SK-N-SH treated with all-trans-retinoic acid at 6 μM for 48 hours (cell line): Measurements from ENCODE around the gene DIPK1B.
A peak's percentile ranks its signal among the peaks of the same experiment; 100 is the strongest.

Experiments used
- ATAC-seq: fragments of 200-7000 bp; cut with Tn5 transposase; 3 replicates; pipeline ENCODE4 v1.9.1; 2020; ENCODE audit warnings: mild to moderate bottlenecking, moderate library complexity
- ARNTL ChIP-seq: fragments of 450-650 bp; formaldehyde crosslinking; IDR thresholded peaks from 2 replicates; pipeline ENCODE4 v1.5.0; 2020; ENCODE audit warnings: low read depth, mild to moderate bottlenecking, moderate library complexity, borderline replicate concordance
- BACH2 ChIP-seq: fragments of 250-450 bp; sonication (Bioruptor Pico); IDR thresholded peaks from 2 replicates; pipeline ENCODE4 v1.9.0; 2021; ENCODE audit warnings: mild to moderate bottlenecking, borderline replicate concordance
- CSDC2 ChIP-seq: fragments of 250-450 bp; sonication (Bioruptor Pico); IDR thresholded peaks from 2 replicates; pipeline ENCODE4 v1.5.0; 2020; ENCODE audit warnings: mild to moderate bottlenecking, moderate library complexity
- CSRNP3 ChIP-seq: fragments of 250-450 bp; sonication (Bioruptor Pico); IDR thresholded peaks from 2 replicates; pipeline ENCODE4 v1.5.1; 2021; ENCODE audit warnings: mild to moderate bottlenecking, moderate library complexity
- ESRRG ChIP-seq: fragments of 250-450 bp; sonication (Bioruptor Pico); IDR thresholded peaks from 2 replicates; pipeline ENCODE4 v1.6.1; 2021; ENCODE audit warnings: mild to moderate bottlenecking
- POU6F1 ChIP-seq: fragments of 250-450 bp; sonication (Bioruptor Pico); IDR thresholded peaks from 2 replicates; pipeline ENCODE4 v1.8.0; 2021; ENCODE audit warnings: low read depth, mild to moderate bottlenecking, moderate library complexity, borderline replicate concordance
- PPARA ChIP-seq: fragments of 250-450 bp; sonication (Bioruptor Pico); IDR thresholded peaks from 2 replicates; pipeline ENCODE4 v1.5.0; 2020; ENCODE audit warnings: mild to moderate bottlenecking, borderline replicate concordance
- RARB ChIP-seq: fragments of 250-450 bp; sonication (Bioruptor Pico); IDR thresholded peaks from 2 replicates; pipeline ENCODE4 v1.8.0; 2021; ENCODE audit warnings: mild to moderate bottlenecking, moderate library complexity
- TCF4 ChIP-seq: fragments of 250-450 bp; sonication (Bioruptor Pico); IDR thresholded peaks from 2 replicates; pipeline ENCODE4 v1.8.0; 2021; ENCODE audit warnings: mild to moderate bottlenecking, moderate library complexity, borderline replicate concordance
- TOX ChIP-seq: fragments of 250-450 bp; sonication (Bioruptor Pico); IDR thresholded peaks from 2 replicates; pipeline ENCODE4 v1.8.0; 2021; ENCODE audit warnings: mild to moderate bottlenecking, moderate library complexity, borderline replicate concordance
- ZC3H10 ChIP-seq: fragments of 250-450 bp; sonication (Bioruptor Pico); IDR thresholded peaks from 2 replicates; pipeline ENCODE4 v1.5.1; 2021; ENCODE audit warnings: mild to moderate bottlenecking, moderate library complexity
- ZFP3 ChIP-seq: fragments of 250-450 bp; sonication (Bioruptor Pico); IDR thresholded peaks from 2 replicates; pipeline ENCODE4 v1.5.0; 2020; ENCODE audit warnings: mild to moderate bottlenecking, moderate library complexity
- ZFP30 ChIP-seq: fragments of 450-650 bp; formaldehyde crosslinking; IDR thresholded peaks from 2 replicates; pipeline ENCODE4 v1.5.0; 2022; ENCODE audit warnings: mild to moderate bottlenecking, moderate library complexity
- ZNF565 ChIP-seq: fragments of 450-650 bp; formaldehyde crosslinking; conservative IDR thresholded peaks from 2 replicates; pipeline ENCODE4 v1.5.0; 2020; ENCODE audit warnings: low read depth, mild to moderate bottlenecking, moderate library complexity
- ZNF70 ChIP-seq: fragments of 450-650 bp; formaldehyde crosslinking; IDR thresholded peaks from 2 replicates; pipeline ENCODE4 v1.5.0; 2020; ENCODE audit warnings: mild to moderate bottlenecking, moderate library complexity
- ZNF8 ChIP-seq: fragments of 450-650 bp; formaldehyde crosslinking; IDR thresholded peaks from 2 replicates; pipeline ENCODE4 v1.5.0; 2020; ENCODE audit warnings: mild to moderate bottlenecking, moderate library complexity
- TF ChIP-seq, protein P1 (sequence below): fragments of 250-450 bp; sonication (Bioruptor Pico); IDR thresholded peaks from 2 replicates; pipeline ENCODE4 v1.5.1; 2020; ENCODE audit warnings: low read depth, mild to moderate bottlenecking, moderate library complexity
- TF ChIP-seq, protein P2 (sequence below): fragments of 250-450 bp; sonication (Bioruptor Pico); IDR thresholded peaks from 2 replicates; pipeline ENCODE4 v1.8.0; 2020; ENCODE audit warnings: mild to moderate bottlenecking, moderate library complexity, borderline replicate concordance

The DIPK1B gene

DNA sequence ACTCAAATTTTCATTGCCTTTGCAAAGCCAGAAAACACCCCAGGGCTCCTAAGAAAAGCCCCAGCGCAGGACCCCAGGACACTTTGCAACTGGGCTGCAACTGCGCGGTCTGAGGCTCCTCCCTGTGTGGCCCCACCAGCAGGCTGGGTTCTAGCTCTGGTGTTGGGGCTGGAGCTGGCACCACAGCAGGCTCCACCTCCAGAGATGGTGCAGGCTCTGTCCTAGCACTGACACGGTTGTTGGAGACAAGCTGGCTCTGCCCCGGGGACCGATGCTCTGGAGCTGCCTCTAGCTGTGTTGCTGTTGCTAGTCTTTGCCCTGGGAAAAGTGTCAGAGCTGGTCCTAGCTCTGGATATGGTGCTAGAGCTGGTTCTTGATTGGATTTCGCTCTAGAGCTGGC lies 16.8 kb downstream of the DIPK1B start:
- TF ChIP-seq ZC3H10 (no peak), ZNF70 (CRISPR knock-in tag) (no peak), TOX (CRISPR knock-in tag) (no peak), ZNF8 (CRISPR knock-in tag) (no peak)
- TF ChIP-seq, protein P1, sequence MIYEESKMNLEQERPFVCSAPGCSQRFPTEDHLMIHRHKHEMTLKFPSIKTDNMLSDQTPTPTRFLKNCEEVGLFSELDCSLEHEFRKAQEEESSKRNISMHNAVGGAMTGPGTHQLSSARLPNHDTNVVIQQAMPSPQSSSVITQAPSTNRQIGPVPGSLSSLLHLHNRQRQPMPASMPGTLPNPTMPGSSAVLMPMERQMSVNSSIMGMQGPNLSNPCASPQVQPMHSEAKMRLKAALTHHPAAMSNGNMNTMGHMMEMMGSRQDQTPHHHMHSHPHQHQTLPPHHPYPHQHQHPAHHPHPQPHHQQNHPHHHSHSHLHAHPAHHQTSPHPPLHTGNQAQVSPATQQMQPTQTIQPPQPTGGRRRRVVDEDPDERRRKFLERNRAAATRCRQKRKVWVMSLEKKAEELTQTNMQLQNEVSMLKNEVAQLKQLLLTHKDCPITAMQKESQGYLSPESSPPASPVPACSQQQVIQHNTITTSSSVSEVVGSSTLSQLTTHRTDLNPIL (CRISPR knock-in tag), result no peak
- TF ChIP-seq, protein P2, sequence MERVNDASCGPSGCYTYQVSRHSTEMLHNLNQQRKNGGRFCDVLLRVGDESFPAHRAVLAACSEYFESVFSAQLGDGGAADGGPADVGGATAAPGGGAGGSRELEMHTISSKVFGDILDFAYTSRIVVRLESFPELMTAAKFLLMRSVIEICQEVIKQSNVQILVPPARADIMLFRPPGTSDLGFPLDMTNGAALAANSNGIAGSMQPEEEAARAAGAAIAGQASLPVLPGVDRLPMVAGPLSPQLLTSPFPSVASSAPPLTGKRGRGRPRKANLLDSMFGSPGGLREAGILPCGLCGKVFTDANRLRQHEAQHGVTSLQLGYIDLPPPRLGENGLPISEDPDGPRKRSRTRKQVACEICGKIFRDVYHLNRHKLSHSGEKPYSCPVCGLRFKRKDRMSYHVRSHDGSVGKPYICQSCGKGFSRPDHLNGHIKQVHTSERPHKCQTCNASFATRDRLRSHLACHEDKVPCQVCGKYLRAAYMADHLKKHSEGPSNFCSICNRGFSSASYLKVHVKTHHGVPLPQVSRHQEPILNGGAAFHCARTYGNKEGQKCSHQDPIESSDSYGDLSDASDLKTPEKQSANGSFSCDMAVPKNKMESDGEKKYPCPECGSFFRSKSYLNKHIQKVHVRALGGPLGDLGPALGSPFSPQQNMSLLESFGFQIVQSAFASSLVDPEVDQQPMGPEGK (CRISPR knock-in tag), result no peak
- TF ChIP-seq, all 23 proteins: peak for 0
- peak; percentile 5 for ATAC-seq

GRCh38 chr9:136729926-136730325 lies 17.6 kb downstream of the DIPK1B start:
- ATAC-seq, result no peak
- no peak for TF ChIP-seq ZFP3 (CRISPR knock-in tag)
- TF ChIP-seq CSDC2 (CRISPR knock-in tag), result no peak
- no peak for TF ChIP-seq ZC3H10
- no peak for TF ChIP-seq TOX (CRISPR knock-in tag)
- TF ChIP-seq ZNF70 (CRISPR knock-in tag), result no peak
- no peak for TF ChIP-seq ZNF8 (CRISPR knock-in tag)
- TF ChIP-seq POU6F1 (CRISPR knock-in tag), result no peak
- TF ChIP-seq CSRNP3 (CRISPR knock-in tag), result no peak
- TF ChIP-seq ZNF565 (CRISPR knock-in tag), result no peak
- TF ChIP-seq ZFP30 (CRISPR knock-in tag), result no peak
- TF ChIP-seq ARNTL (CRISPR knock-in tag), result no peak
- TF ChIP-seq ESRRG (CRISPR knock-in tag), result no peak
- TF ChIP-seq BACH2, result no peak
- no peak for TF ChIP-seq RARB

GRCh38 chr9:136732444-136733178 lies 20.2 kb downstream of the DIPK1B start:
- no peak for TF ChIP-seq ESRRG (CRISPR knock-in tag)
- TF ChIP-seq, all 23 proteins: peak for 0
- ATAC-seq, result no peak

- ATAC-seq, result no peak
- TF ChIP-seq CSDC2 (CRISPR knock-in tag), result no peak
- TF ChIP-seq POU6F1 (CRISPR knock-in tag), result no peak
These were observed 21.2 kb downstream of the DIPK1B start for GRCh38 chr9:136733611-136734010.

- ATAC-seq, result no peak; the same call in 2 of the 3 replicates
- TF ChIP-seq TCF4 (CRISPR knock-in tag) (no peak), ZNF70 (CRISPR knock-in tag) (no peak), PPARA (no peak)
These were observed 22.6 kb downstream of the DIPK1B start for GRCh38 chr9:136734837-136735496.
